Measurements from ENCODE around the gene SLC1A7.

SLC1A7 gene

DNA sequence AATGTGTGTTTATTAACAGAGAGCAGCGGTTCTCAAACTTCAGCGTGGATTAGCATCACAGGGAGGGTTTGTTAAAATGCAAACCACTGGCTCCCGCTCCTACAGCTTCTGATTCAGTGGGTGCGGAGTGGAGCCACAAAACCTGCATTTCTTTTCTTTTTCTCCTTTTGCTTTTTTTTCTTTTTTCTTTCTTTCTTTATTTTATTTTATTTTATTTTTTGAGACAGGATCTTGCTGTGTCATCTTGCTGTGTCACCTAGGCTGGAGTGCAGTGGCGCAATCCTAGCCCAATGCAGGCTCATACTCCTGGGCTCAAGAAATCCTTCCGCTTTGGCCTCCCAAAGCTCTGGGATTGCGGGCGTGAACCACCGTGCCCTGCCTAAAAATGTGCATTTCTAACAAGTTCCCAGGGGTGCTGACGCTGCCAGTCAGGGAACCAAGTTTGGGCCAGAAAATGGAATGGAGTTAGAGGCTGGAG is 20.9 kb upstream of the SLC1A7 start:
- TF ChIP-seq, protein P1, sequence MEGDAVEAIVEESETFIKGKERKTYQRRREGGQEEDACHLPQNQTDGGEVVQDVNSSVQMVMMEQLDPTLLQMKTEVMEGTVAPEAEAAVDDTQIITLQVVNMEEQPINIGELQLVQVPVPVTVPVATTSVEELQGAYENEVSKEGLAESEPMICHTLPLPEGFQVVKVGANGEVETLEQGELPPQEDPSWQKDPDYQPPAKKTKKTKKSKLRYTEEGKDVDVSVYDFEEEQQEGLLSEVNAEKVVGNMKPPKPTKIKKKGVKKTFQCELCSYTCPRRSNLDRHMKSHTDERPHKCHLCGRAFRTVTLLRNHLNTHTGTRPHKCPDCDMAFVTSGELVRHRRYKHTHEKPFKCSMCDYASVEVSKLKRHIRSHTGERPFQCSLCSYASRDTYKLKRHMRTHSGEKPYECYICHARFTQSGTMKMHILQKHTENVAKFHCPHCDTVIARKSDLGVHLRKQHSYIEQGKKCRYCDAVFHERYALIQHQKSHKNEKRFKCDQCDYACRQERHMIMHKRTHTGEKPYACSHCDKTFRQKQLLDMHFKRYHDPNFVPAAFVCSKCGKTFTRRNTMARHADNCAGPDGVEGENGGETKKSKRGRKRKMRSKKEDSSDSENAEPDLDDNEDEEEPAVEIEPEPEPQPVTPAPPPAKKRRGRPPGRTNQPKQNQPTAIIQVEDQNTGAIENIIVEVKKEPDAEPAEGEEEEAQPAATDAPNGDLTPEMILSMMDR (conservative IDR thresholded peaks at IDR 0.05; ENCODE audit: control insufficient read depth, insufficient read depth, low read depth, low read length): no peak
- no peak for DNase-seq (ENCODE audit: low read depth)
- no peak overlapping the region for H3K4me3 ChIP-seq (ENCODE audit: control insufficient read depth, low read depth, low read length)

DNA sequence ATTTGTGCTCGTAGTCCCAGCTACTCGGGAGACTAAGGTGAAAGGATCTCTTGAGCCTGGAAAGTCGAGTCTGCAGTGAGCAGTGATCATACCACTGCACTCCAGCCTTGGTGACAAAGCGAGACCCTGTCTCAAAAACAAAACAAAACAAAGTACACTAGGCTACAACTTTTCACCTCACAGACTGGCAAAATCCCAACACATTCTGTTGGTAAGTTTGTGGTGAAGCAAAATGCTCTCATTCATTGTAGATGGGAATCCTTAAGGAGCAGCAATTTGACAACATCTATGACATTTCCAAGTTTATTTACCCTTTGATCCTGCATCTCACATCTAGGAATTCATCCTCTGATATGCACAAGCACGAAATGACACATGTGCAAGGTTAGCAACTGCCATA is 20.2 kb upstream of the SLC1A7 start:
- TF ChIP-seq, protein P1 (conservative IDR thresholded peaks at IDR 0.05; ENCODE audit: control insufficient read depth, insufficient read depth, low read depth, low read length): no peak
- no peak overlapping the region for H3K4me3 ChIP-seq (ENCODE audit: control insufficient read depth, low read depth, low read length)
- DNase-seq (ENCODE audit: low read depth): no peak

DNA sequence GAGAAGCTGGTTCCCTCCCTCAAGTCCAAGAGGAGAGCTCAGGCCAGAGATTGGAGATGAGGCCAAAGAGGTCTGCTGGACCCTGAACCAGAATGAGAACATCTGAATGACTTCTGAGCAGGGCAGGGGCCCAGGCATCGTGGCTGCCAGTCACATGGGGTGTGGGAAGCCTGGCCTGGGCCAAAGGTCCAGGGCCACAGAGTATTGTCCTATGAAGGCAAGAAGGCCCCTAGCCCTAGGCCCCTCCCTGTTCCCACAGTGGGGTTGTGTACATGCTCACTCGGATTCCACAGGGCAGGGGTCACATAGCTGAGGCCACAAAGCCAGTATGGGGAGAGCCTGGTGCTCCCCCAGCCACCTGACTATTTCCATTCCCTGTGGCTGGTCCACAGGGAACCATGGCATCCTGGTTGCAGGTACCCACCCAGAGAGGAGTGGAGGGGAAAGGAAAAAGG is 18.5 kb upstream of the SLC1A7 start:
- DNase-seq (ENCODE audit: low read depth): no peak
- TF ChIP-seq, protein P1 (conservative IDR thresholded peaks at IDR 0.05; ENCODE audit: control insufficient read depth, insufficient read depth, low read depth, low read length): no peak
- H3K4me3 ChIP-seq (ENCODE audit: control insufficient read depth, low read depth, low read length): no peak overlapping the region

DNA sequence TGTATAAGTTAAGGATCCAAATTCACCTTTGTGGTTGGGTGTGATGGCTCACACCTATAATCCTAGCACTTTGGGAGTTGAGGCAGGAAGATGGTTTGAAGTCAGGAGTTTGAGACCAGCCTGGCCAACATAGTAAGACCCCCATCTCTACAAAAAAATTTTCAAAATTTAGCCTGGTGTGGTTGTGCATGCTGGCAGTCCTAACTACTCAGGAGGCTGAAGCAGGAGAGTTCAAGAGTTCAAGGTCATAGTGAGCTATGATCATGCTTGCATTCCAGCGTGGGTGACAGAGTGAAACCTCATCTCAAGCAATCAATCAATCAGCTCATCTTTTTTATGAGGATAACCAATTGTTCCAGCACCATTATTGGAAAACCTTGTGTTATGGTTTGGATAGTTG is 16.5 kb upstream of the SLC1A7 start:
- no peak overlapping the region for H3K4me3 ChIP-seq (ENCODE audit: control insufficient read depth, low read depth, low read length)
- TF ChIP-seq, protein P1 (conservative IDR thresholded peaks at IDR 0.05; ENCODE audit: control insufficient read depth, insufficient read depth, low read depth, low read length): no peak
- DNase-seq (ENCODE audit: low read depth): no peak

DNA sequence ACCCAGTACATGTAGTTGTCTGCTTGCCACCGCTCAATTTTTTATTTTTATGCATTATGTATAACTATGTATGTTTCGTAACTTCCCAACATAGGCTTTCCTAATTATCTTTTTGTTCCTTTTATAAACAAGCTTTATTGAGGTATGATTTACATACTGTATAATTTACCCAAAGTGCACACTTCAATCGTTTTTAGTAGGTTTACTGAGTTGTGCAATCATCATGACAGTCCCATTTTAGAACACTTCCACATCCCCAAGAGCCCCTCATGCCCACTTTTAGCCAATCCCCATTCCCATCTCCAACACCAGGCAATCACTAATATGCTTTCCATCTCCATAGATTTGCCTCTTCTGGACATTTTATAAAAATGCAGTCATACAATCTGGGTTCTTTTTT is 14.3 kb upstream of the SLC1A7 start:
- no peak for DNase-seq (ENCODE audit: low read depth)
- TF ChIP-seq, protein P1 (conservative IDR thresholded peaks at IDR 0.05; ENCODE audit: control insufficient read depth, insufficient read depth, low read depth, low read length): no peak
- no peak overlapping the region for H3K4me3 ChIP-seq (ENCODE audit: control insufficient read depth, low read depth, low read length)

DNA sequence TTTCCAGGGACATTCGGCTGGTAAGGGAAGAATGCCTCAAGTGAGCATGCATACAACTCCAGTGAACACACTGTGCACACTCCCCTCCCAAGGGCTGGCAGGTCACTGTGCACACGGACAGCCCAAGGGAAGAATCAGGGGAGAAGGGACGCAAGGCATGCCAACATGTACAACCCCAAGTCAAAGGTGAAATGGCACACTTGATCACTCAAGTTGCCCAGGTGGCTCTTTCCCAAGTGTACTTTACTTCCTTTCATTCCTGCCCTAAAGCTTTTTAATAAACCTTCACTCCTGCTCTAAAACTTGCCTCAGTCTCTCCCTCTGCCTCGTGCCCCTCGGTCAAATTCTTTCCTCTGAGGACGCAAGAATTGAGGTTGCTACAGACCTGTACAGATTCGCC is 13.5 kb upstream of the SLC1A7 start:
- TF ChIP-seq, protein P1 (conservative IDR thresholded peaks at IDR 0.05; ENCODE audit: control insufficient read depth, insufficient read depth, low read depth, low read length): no peak
- H3K4me3 ChIP-seq (ENCODE audit: control insufficient read depth, low read depth, low read length): no peak overlapping the region
- DNase-seq (ENCODE audit: low read depth): no peak

DNA sequence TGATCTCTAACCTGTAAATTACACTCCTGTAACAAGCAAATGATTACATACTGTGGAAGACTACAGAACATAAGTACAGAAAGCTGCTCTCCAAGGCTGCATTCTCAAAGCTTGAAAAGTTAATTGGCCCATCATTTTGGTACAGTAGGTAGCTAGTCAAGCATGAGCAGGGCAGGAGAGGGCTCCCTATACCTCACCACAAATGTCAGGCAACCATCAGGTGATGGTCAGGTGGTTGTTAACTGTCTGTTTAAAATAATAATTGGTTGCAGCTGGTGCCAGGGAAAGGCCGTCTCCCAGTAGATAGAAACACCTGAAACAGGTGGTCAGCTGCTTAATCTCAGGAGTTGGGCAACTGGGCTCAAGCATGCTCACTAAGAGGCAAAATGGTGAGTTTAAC is 13.1 kb upstream of the SLC1A7 start:
- DNase-seq (ENCODE audit: low read depth): no peak
- TF ChIP-seq, protein P1 (conservative IDR thresholded peaks at IDR 0.05; ENCODE audit: control insufficient read depth, insufficient read depth, low read depth, low read length): no peak
- no peak overlapping the region for H3K4me3 ChIP-seq (ENCODE audit: control insufficient read depth, low read depth, low read length)
